Gastroesophageal sphincter (tissue), 3 donors: ENCODE measurements around the gene VPS13D.

Experiments
- CTCF ChIP-seq, 4 experiments: fragments of 200-600 bp in 2 of 4; fragments of 450-650 bp in 2 of 4; sonication (generic) in 1 of 4; IDR thresholded peaks; one replicate each; pipeline ENCODE4 v1.5.1; 2017 to 2019; ENCODE audit warnings: antibody characterized with exemption in 4 of 4, mild to moderate bottlenecking in 2 of 4, moderate library complexity in 2 of 4
- POLR2A ChIP-seq, 2 donors: fragments of 450-650 bp; IDR thresholded peaks; one replicate each; pipeline ENCODE4 v1.6.1; 2017; ENCODE audit warnings: antibody characterized with exemption in 2 of 2, mild to moderate bottlenecking in 2 of 2, moderate library complexity in 1 of 2
- POLR2AphosphoS5 ChIP-seq: sonication (generic); formaldehyde crosslinking; IDR thresholded peaks from one replicate; pipeline ENCODE4 v1.6.1; 2017; ENCODE audit warnings: antibody characterized with exemption

GRCh38 chr1:12561121-12561520, 331.3 kb downstream of the VPS13D start:
- TF ChIP-seq CTCF (IDR thresholded peaks at IDR 0.05) (no peak), POLR2A (IDR thresholded peaks at IDR 0.05) (no peak), POLR2AphosphoS5 (no peak)
